SU-DHL-6 (cell line): Measurements from ENCODE around the gene RPE65.

Experiments used
- H2AFZ ChIP-seq: fragments of 200-600 bp; sonication (generic); 2 replicates; pipeline ENCODE4 v1.6.1; 2014; ENCODE audit warnings: low read depth, mild to moderate bottlenecking, moderate library complexity, mixed read lengths, antibody characterized with exemption, low read length; ENCODE audit not compliant: severe bottlenecking
- H3F3A ChIP-seq: fragments of 200-600 bp; shearing (Covaris generic); 2 replicates; pipeline ENCODE4 v1.6.0; 2016; ENCODE audit warnings: antibody characterized with exemption, mild to moderate bottlenecking; ENCODE audit not compliant: insufficient read depth
- H3K27ac ChIP-seq: fragments of 200-600 bp; sonication (generic); 2 replicates; pipeline ENCODE4 v1.5.1; 2016; ENCODE audit warnings: low read depth, mild to moderate bottlenecking, low read length, moderate library complexity, mixed read lengths
- H3K27me3 ChIP-seq: fragments of 200-600 bp; sonication (generic), shearing (Covaris generic); 2 replicates; pipeline ENCODE4 v1.6.0; 2014; ENCODE audit warnings: mild to moderate bottlenecking, low read length
- H3K36me3 ChIP-seq: fragments of 200-600 bp; sonication (generic); 2 replicates; pipeline ENCODE4 v1.6.1; 2014; ENCODE audit warnings: mild to moderate bottlenecking, low read length, mixed read lengths
- H3K4me2 ChIP-seq: fragments of 300-600, 200-600 bp; shearing (Covaris generic), sonication (generic); 2 replicates; pipeline ENCODE4 v1.6.0; 2014; ENCODE audit warnings: low read length, low read depth, mild to moderate bottlenecking; ENCODE audit not compliant: poor library complexity, severe bottlenecking
- H3K4me3 ChIP-seq: fragments of 200-600 bp; sonication (generic); 2 replicates; pipeline ENCODE4 v1.5.1; 2014; ENCODE audit warnings: antibody characterized with exemption, low read length, mild to moderate bottlenecking, mixed read lengths; ENCODE audit not compliant: insufficient read depth, poor library complexity, severe bottlenecking
- H3K79me2 ChIP-seq: fragments of 200-600 bp; sonication (generic); 2 replicates; pipeline ENCODE4 v1.6.1; 2014; ENCODE audit warnings: mild to moderate bottlenecking, low read length, moderate library complexity; ENCODE audit not compliant: insufficient read depth
- H3K9ac ChIP-seq: fragments of 200-600 bp; sonication (generic); 2 replicates; pipeline ENCODE4 v1.7.0; 2014; ENCODE audit warnings: mild to moderate bottlenecking, low read length
- H3K9me2 ChIP-seq: fragments of 200-600 bp; sonication (generic); replicated peaks from 2 replicates; pipeline ENCODE4 v1.6.1; 2014; ENCODE audit warnings: low read length; ENCODE audit not compliant: insufficient read depth
- H3K9me3 ChIP-seq: fragments of 200-600 bp; sonication (generic); 2 replicates; pipeline ENCODE4 v1.6.1; 2014; ENCODE audit warnings: low read length, mixed read lengths; ENCODE audit not compliant: insufficient read depth
- H4K20me1 ChIP-seq: fragments of 200-600 bp; sonication (generic); 2 replicates; pipeline ENCODE4 v1.6.1; 2014; ENCODE audit warnings: low read depth, mild to moderate bottlenecking, antibody characterized with exemption, low read length, moderate library complexity, mixed read lengths
- CTCF ChIP-seq: fragments of 200-600 bp; sonication (generic); IDR thresholded peaks from one replicate; pipeline ENCODE4 v1.5.1; 2017; ENCODE audit warnings: antibody characterized with exemption, mild to moderate bottlenecking, low read length, moderate library complexity; ENCODE audit not compliant: insufficient read depth, poor library complexity, severe bottlenecking
- EZH2phosphoT487 ChIP-seq: fragments of 200-600 bp; sonication (generic), shearing (Covaris generic); conservative IDR thresholded peaks from 2 replicates; pipeline ENCODE4 v1.6.1; 2018; ENCODE audit warnings: mild to moderate bottlenecking, antibody characterized with exemption, low read length, moderate library complexity, mixed read lengths

The RPE65 gene

GRCh38 chr1:68473060-68473459 is 23.3 kb upstream of the RPE65 start:
- Histone ChIP-seq H4K20me1 (no peaks in the 10 kb centered on the region), H3K36me3 (peaks cover 18% of the 10 kb centered on the region), H3K9me2 (no peaks in the 10 kb centered on the region), H3K79me2 (no peaks in the 10 kb centered on the region), H3K27me3 (no peaks in the 10 kb centered on the region), H2AFZ (no peak overlapping the region), H3K9me3 (no peaks in the 10 kb centered on the region), H3K4me2 (no peak overlapping the region), H3K27ac (no peak overlapping the region), H3K9ac (no peak overlapping the region), H3K4me3 (no peak overlapping the region), H3F3A (peaks cover 6% of the 10 kb centered on the region; the same call in 1 of the 2 replicates)
- TF ChIP-seq EZH2phosphoT487 = no peak
- TF ChIP-seq CTCF = no peak

GRCh38 chr1:68470388-68470970 is 20.7 kb upstream of the RPE65 start:
- Histone ChIP-seq H3K79me2 (no peaks in the 10 kb centered on the region), H3K27ac (no peak overlapping the region), H3K36me3 (peaks cover 3% of the 10 kb centered on the region; the same call in 1 of the 2 replicates), H4K20me1 (no peaks in the 10 kb centered on the region), H2AFZ (no peak overlapping the region), H3F3A (peaks cover 6% of the 10 kb centered on the region; the same call in 1 of the 2 replicates), H3K9ac (no peak overlapping the region), H3K27me3 (no peaks in the 10 kb centered on the region), H3K9me3 (no peaks in the 10 kb centered on the region), H3K4me2 (no peak overlapping the region), H3K9me2 (no peaks in the 10 kb centered on the region), H3K4me3 (no peak overlapping the region)
- peak; percentile 32 for TF ChIP-seq CTCF
- no peak for TF ChIP-seq EZH2phosphoT487

- H3F3A ChIP-seq = no peaks in the 10 kb centered on the region
- TF ChIP-seq EZH2phosphoT487 (no peak), CTCF (no peak)
These were observed 15.1 kb upstream of the RPE65 start for GRCh38 chr1:68464891-68465290.

More at GRCh38 chr1:68464891-68465290, 15.1 kb upstream of the RPE65 start:
- Histone ChIP-seq H2AFZ (no peak overlapping the region), H3K27me3 (no peaks in the 10 kb centered on the region), H3K79me2 (no peaks in the 10 kb centered on the region), H4K20me1 (no peaks in the 10 kb centered on the region), H3K27ac (no peak overlapping the region), H3K9ac (no peak overlapping the region), H3K4me3 (no peak overlapping the region), H3K36me3 (no peaks in the 10 kb centered on the region), H3K9me2 (no peaks in the 10 kb centered on the region), H3K9me3 (no peaks in the 10 kb centered on the region), H3K4me2 (no peak overlapping the region)
